T-cell (primary cell): ENCODE data around the gene MT1G. TPM values are rescaled to one million over a fixed set of nuclear protein-coding genes. Genes with fewer than 3 reads are reported as not detected.

ENCODE experiments used
- ATAC-seq, 4 experiments: fragments of 200-7000 bp in 3 of 4; fragments of 150-1000 bp in 1 of 4; cut with Tn5 transposase; replicated peaks in 1 of 4; 1 replicate in 3 of 4; 2 replicates in 1 of 4; pipeline ENCODE4 v1.10.0; 2021; ENCODE audit warnings: moderate library complexity in 3 of 4, mild to moderate bottlenecking in 2 of 4, moderate number of reproducible peaks in 1 of 4
- CTCF ChIA-PET, 2 donors: fragments of 300-600 bp; sonication (Branson Sonifier 250); formaldehyde crosslinking; loops; one replicate each; lab custom pipeline; 2022; ENCODE audit warnings: antibody characterized with exemption in 2 of 2; lab: Charles Lee
- POLR2A ChIA-PET, 2 donors: fragments of 300-600 bp; sonication (Branson Sonifier 250); formaldehyde crosslinking; loops; one replicate each; lab custom pipeline; 2022; ENCODE audit warnings: antibody characterized with exemption in 2 of 2; lab: Charles Lee
- DNase-seq, 35 experiments: peaks; one replicate each; pipeline versions ENCODE4 v3.0.0 to v3.0.0-alpha.2; 2013 to 2023
- H3K27ac ChIP-seq: one replicate; pipeline ENCODE4 v1.5.1; 2013; ENCODE audit warnings: low read length
- H3K27me3 ChIP-seq, 2 experiments: replicated peaks in 1 of 2; 1 replicate in 1 of 2; 2 replicates in 1 of 2; pipeline versions ENCODE4 v1.6.1 to v1.7.0; 2013; ENCODE audit warnings: low read length in 1 of 2, mixed read lengths in 1 of 2; ENCODE audit not compliant: control insufficient read depth in 2 of 2, insufficient read depth in 2 of 2; ENCODE audit errors: extremely low read depth in 1 of 2
- H3K36me3 ChIP-seq, 2 donors: 1 replicate in 1 of 2; 2 replicates in 1 of 2; pipeline versions ENCODE4 v1.6.1 to v1.7.0; 2013; ENCODE audit warnings: low read length in 1 of 2; ENCODE audit not compliant: control insufficient read depth in 2 of 2, insufficient read depth in 1 of 2; ENCODE audit errors: extremely low read depth in 1 of 2
- H3K4me1 ChIP-seq, 2 experiments: 1 replicate in 1 of 2; 2 replicates in 1 of 2; pipeline versions ENCODE4 v1.6.1 to v1.7.0; 2013; ENCODE audit warnings: low read length in 2 of 2, mixed read lengths in 1 of 2; ENCODE audit not compliant: insufficient read depth in 2 of 2, control insufficient read depth in 1 of 2; ENCODE audit errors: extremely low read depth in 1 of 2
- H3K4me3 ChIP-seq, 2 donors: 1 replicate in 1 of 2; 2 replicates in 1 of 2; pipeline versions ENCODE4 v1.5.1 to v1.7.0; 2013; ENCODE audit warnings: mild to moderate bottlenecking in 2 of 2, low read length in 1 of 2, moderate library complexity in 1 of 2; ENCODE audit not compliant: control insufficient read depth in 1 of 2; ENCODE audit errors: extremely low read depth in 1 of 2
- H3K9me3 ChIP-seq: 2 replicates; pipeline ENCODE4 v1.7.0; 2013
- H3K27ac Mint-ChIP-seq, 2 donors: one replicate each; pipeline ENCODE4 v1.8.0; 2020 to 2021; ENCODE audit warnings: mild to moderate bottlenecking in 2 of 2, mixed read lengths in 2 of 2
- H3K27me3 Mint-ChIP-seq, 2 donors: one replicate each; pipeline ENCODE4 v1.8.0; 2021 to 2022; ENCODE audit warnings: mixed read lengths in 2 of 2
- H3K36me3 Mint-ChIP-seq: one replicate; pipeline ENCODE4 v1.8.0; 2021; ENCODE audit warnings: mixed read lengths
- H3K4me1 Mint-ChIP-seq, 3 donors: one replicate each; pipeline ENCODE4 v1.8.0; 2020 to 2022; ENCODE audit warnings: mixed read lengths in 3 of 3, mild to moderate bottlenecking in 1 of 3
- H3K4me3 Mint-ChIP-seq, 3 donors: one replicate each; pipeline ENCODE4 v1.8.0; 2020 to 2022; ENCODE audit warnings: mild to moderate bottlenecking in 3 of 3, mixed read lengths in 3 of 3, moderate library complexity in 3 of 3
- H3K9me3 Mint-ChIP-seq, 3 donors: one replicate each; pipeline ENCODE4 v1.8.0; 2020 to 2022; ENCODE audit warnings: mixed read lengths in 3 of 3
- WGBS: methylation state at CpG from one replicate; pipeline ENCODE4 v1.1.5; 2013; ENCODE audit warnings: missing lambda C conversion rate; ENCODE audit not compliant: insufficient coverage; 5-methylcytosine and 5-hydroxymethylcytosine counted together
- total RNA-seq, 35 experiments: library from RNA in 6 of 35; stranded (reverse) in 6 of 35; fragments of 120-200 nt in 1 of 35; gene quantifications; one replicate each; pipeline versions ENCODE4 v1.2.1 to v1.2.4 and lab custom pipeline; 2013 to 2026

Gene MT1G
- total RNA-seq, 5 donors from 2014 or later (not counting 1 experiment from before 2014, with no cell fraction given) = 2.0 to 4.1 (median 4.0) TPM; not detected in 2

DNA sequence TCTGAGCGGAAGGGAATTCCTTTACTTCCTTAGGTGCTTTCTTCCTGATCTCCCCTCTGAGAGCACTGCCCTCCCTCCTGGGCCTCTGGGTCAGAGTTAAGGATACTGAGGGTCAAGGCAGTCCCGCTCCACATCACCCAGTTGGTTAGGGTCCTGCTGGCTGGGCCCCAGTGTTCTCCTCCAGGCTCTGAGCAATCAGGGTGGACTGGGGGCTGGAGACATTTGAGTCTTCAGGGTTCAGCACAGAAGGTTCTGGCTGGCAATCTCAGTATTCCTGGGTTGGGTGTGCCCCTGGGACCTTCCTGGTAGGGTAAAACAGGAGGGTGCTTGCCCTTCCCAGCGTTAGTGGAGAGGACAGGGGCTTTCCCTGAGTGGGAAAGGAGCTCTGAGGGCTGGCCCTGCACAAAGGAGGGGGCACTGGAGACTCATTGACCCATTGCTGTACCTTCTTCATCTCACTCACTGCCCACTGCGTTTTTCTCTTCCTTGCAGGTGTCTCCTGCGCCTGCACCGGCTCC lies 35.0 kb downstream of the MT1G start:
- Histone ChIP-seq H3K27ac (no peak overlapping the region), H3K36me3 (no peaks in the 10 kb centered on the region), H3K9me3 (no peaks in the 10 kb centered on the region), H3K4me3 (no peak overlapping the region), H3K27me3 (peaks cover 16 to 62% of the 10 kb centered on the region in 2 experiments), H3K4me1 (peaks cover 0 to 33% of the 10 kb centered on the region in 2 experiments)
- peaks cover 27 to 40% (median 30%) of the 10 kb centered on the region in 3 donors for H3K4me1 Mint-ChIP-seq
- POLR2A ChIA-PET = no interaction called here
- no peak overlapping the region for H3K27ac Mint-ChIP-seq
- CTCF ChIA-PET = no interaction called here
- no peaks in the 10 kb centered on the region for H3K36me3 Mint-ChIP-seq
- H3K4me3 Mint-ChIP-seq = peak overlapping the region; percentile 43 to 84 (median 45)
- H3K9me3 Mint-ChIP-seq = no peaks in the 10 kb centered on the region
- DNase-seq = no peak
- 30% methylated on average over 2 of the region's 6 CpGs for WGBS
- peaks cover 59 to 68% of the 10 kb centered on the region in 2 donors for H3K27me3 Mint-ChIP-seq
- no peak for ATAC-seq

GRCh38 chr16:56632156-56632847 lies 35.6 kb downstream of the MT1G start, which contains the start of gene MT1M:
TSS of gene MT1M (plus strand) at chr16:56632659. CDS start at chr16:56632732, 73 bp downstream.
- Mint-ChIP-seq H3K27me3 (peaks cover 53 to 62% of the 10 kb centered on the region in 2 donors), H3K9me3 (no peaks in the 10 kb centered on the region), H3K27ac (peak within 1 kb of the TSS in 1 of 2 donors; percentile 39), H3K36me3 (no peaks in the 10 kb centered on the region), H3K4me1 (peaks cover 24 to 37% (median 30%) of the 10 kb centered on the region in 3 donors), H3K4me3 (peak within 1 kb of the TSS; percentile 62 to 84 (median 69))
- ChIA-PET POLR2A (interaction anchor here in 1 of 2 donors (0.6 kb wide), 1 partner anchor 8 kb away, joined by 3 read pairs; no protein-coding TSS in a partner anchor), CTCF (no interaction called here)
- Histone ChIP-seq H3K27me3 (peaks cover 16 to 59% of the 10 kb centered on the region in 2 experiments), H3K36me3 (no peaks in the 10 kb centered on the region), H3K27ac (no peak within 1 kb of the TSS), H3K4me3 (peak within 1 kb of the TSS; percentile 10 to 21), H3K4me1 (peaks cover 0 to 30% of the 10 kb centered on the region in 2 experiments), H3K9me3 (no peaks in the 10 kb centered on the region)
- DNase-seq = no peak
- 5% methylated on average over 47 of the region's 61 CpGs for WGBS
- ATAC-seq = peak; percentile 17 to 54 (median 40)

- no peak for DNase-seq
- no peaks in the 10 kb centered on the region for H3K9me3 Mint-ChIP-seq
- WGBS = 56% methylated on average over 10 of the region's 14 CpGs
- ATAC-seq = no peak
- Histone ChIP-seq H3K4me1 (peaks cover 0 to 31% of the 10 kb centered on the region in 2 experiments), H3K27ac (no peak overlapping the region), H3K36me3 (no peaks in the 10 kb centered on the region), H3K4me3 (peak overlapping the region; percentile 10 to 21), H3K27me3 (peaks cover 21 to 61% of the 10 kb centered on the region in 2 experiments), H3K9me3 (no peaks in the 10 kb centered on the region)
- H3K27me3 Mint-ChIP-seq = peaks cover 49 to 61% of the 10 kb centered on the region in 2 donors
- ChIA-PET CTCF (no interaction called here), POLR2A (interaction anchor here in 1 of 2 donors (0.6 kb wide), 1 partner anchor 8 kb away, joined by 3 read pairs; no protein-coding TSS in a partner anchor)
- peak overlapping the region; percentile 62 to 84 (median 69) for H3K4me3 Mint-ChIP-seq
- H3K27ac Mint-ChIP-seq = peak overlapping the region in 1 of 2 donors; percentile 39
- H3K36me3 Mint-ChIP-seq = no peaks in the 10 kb centered on the region
- peaks cover 24 to 38% (median 25%) of the 10 kb centered on the region in 3 donors for H3K4me1 Mint-ChIP-seq
These were observed 36.1 kb downstream of the MT1G start for GRCh38 chr16:56631832-56632155.

GRCh38 chr16:56631197-56631596 lies 36.7 kb downstream of the MT1G start:
- H3K9me3 Mint-ChIP-seq = no peaks in the 10 kb centered on the region
- WGBS = 93% methylated on average over 7 of the region's 10 CpGs
- ChIA-PET POLR2A (interaction anchor here in 1 of 2 donors (0.7 kb wide), 1 partner anchor 101 kb away, joined by 3 read pairs; no protein-coding TSS in a partner anchor), CTCF (no interaction called here)
- Histone ChIP-seq H3K27ac (no peak overlapping the region), H3K4me1 (peaks cover 0 to 34% of the 10 kb centered on the region in 2 experiments), H3K27me3 (peaks cover 24 to 61% of the 10 kb centered on the region in 2 experiments), H3K9me3 (no peaks in the 10 kb centered on the region), H3K4me3 (no peak overlapping the region), H3K36me3 (no peaks in the 10 kb centered on the region)
- peak overlapping the region in 1 of 3 donors; percentile 84 for H3K4me3 Mint-ChIP-seq
- DNase-seq (no peak), ATAC-seq (no peak)
- peaks cover 43 to 55% of the 10 kb centered on the region in 2 donors for H3K27me3 Mint-ChIP-seq
- H3K27ac Mint-ChIP-seq = no peak overlapping the region
- peaks cover 20 to 34% (median 25%) of the 10 kb centered on the region in 3 donors for H3K4me1 Mint-ChIP-seq
- H3K36me3 Mint-ChIP-seq = no peaks in the 10 kb centered on the region

DNA sequence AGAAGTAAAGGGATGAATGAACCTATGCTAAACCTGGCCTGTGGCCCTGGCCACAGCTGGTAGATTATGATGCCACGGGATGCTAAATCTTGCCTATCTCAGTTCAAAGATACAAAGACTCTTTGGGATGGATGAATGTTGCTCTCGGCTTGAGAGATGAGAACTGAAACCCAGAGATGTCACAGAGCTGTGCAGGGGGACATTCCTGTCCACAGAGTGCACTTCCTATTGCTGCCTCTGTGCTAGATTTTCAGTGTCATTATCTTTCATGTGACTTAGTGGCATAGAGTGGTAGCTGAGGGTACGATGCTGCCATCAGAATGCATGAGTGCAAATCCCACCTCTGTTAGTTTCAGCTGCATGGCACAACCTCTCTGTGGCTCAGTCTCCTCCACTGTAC lies 37.7 kb downstream of the MT1G start:
- Histone ChIP-seq H3K27me3 (peaks cover 25 to 59% of the 10 kb centered on the region in 2 experiments), H3K4me3 (no peak overlapping the region), H3K4me1 (peaks cover 0 to 36% of the 10 kb centered on the region in 2 experiments), H3K27ac (no peak overlapping the region), H3K9me3 (no peaks in the 10 kb centered on the region), H3K36me3 (no peaks in the 10 kb centered on the region)
- no peak for DNase-seq
- ChIA-PET CTCF (no interaction called here), POLR2A (no interaction called here)
- Mint-ChIP-seq H3K27ac (no peak overlapping the region), H3K4me3 (no peak overlapping the region), H3K4me1 (peaks cover 25 to 35% (median 27%) of the 10 kb centered on the region in 3 donors), H3K36me3 (no peaks in the 10 kb centered on the region), H3K27me3 (peaks cover 41 to 52% of the 10 kb centered on the region in 2 donors), H3K9me3 (no peaks in the 10 kb centered on the region)
- WGBS = 62% methylated on average over 2 of the region's 3 CpGs
- no peak for ATAC-seq

DNA sequence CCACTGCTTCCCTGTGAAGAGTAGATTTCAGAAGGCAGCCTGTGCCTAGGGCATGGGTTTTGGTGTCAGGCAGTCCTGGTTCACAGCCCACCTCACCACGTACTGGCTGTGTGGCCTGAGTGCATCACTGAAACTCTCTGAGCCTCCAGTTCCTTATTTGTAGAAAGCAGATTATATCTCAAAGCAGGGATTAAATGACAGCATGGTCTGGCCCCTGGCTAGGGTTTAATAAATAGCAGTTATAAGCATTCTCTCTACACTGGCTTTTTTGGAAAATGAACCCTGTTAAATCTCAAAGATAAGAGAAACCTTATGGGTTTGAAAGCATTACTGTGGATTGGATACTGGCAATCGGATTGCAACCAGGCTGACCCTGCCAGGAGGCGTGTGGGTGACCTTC lies 38.3 kb downstream of the MT1G start:
- H3K4me1 ChIP-seq = peaks cover 0 to 35% of the 10 kb centered on the region in 2 experiments
- no peak overlapping the region for H3K4me3 ChIP-seq
- peaks cover 27 to 53% of the 10 kb centered on the region in 2 experiments for H3K27me3 ChIP-seq
- H3K27ac Mint-ChIP-seq = no peak overlapping the region
- H3K36me3 ChIP-seq = no peaks in the 10 kb centered on the region
- CTCF ChIA-PET = no interaction called here
- no peak for DNase-seq
- no peaks in the 10 kb centered on the region for H3K9me3 ChIP-seq
- H3K36me3 Mint-ChIP-seq = no peaks in the 10 kb centered on the region
- H3K27me3 Mint-ChIP-seq = peaks cover 35 to 49% of the 10 kb centered on the region in 2 donors
- WGBS = 76% methylated on average over 2 of the region's 3 CpGs
- no peak for ATAC-seq
- no peak overlapping the region for H3K27ac ChIP-seq
- no peak overlapping the region for H3K4me3 Mint-ChIP-seq
- no peaks in the 10 kb centered on the region for H3K9me3 Mint-ChIP-seq
- POLR2A ChIA-PET = interaction anchor here in 1 of 2 donors (0.9 kb wide), 1 partner anchor 15 kb away, joined by 6 read pairs; no protein-coding TSS in a partner anchor
- peaks cover 25 to 34% (median 26%) of the 10 kb centered on the region in 3 donors for H3K4me1 Mint-ChIP-seq
